HepG2 (cell line): ENCODE measurements around the gene GGT1. TPM values are rescaled to one million over a fixed set of nuclear protein-coding genes. Genes with fewer than 3 reads are reported as not detected.

Experiments used
- CCAR2 ChIP-seq: fragments of 200-400 bp; formaldehyde crosslinking; optimal IDR thresholded peaks from 2 replicates; pipeline ENCODE3; 2018; ENCODE audit warnings: low read depth, mild to moderate bottlenecking, low read length, moderate library complexity
- DPF2 ChIP-seq: sonication (generic); formaldehyde crosslinking; IDR thresholded peaks from 2 replicates; pipeline ENCODE4 v1.4.0; 2020; ENCODE audit warnings: mild to moderate bottlenecking, low read depth, missing genetic modification reagents, borderline replicate concordance
- GLI4 ChIP-seq: sonication (generic); formaldehyde crosslinking; IDR thresholded peaks from 2 replicates; pipeline ENCODE4 v1.5.1; 2020; ENCODE audit warnings: missing genetic modification reagents, mild to moderate bottlenecking, moderate library complexity, borderline replicate concordance
- HOXA9 ChIP-seq: sonication (generic); formaldehyde crosslinking; IDR thresholded peaks from 2 replicates; pipeline ENCODE4 v1.8.1; 2022; ENCODE audit warnings: missing genetic modification reagents, mild to moderate bottlenecking, moderate library complexity, borderline replicate concordance
- KAT2B ChIP-seq: fragments of 150-350 bp; IDR thresholded peaks from 2 replicates; pipeline ENCODE4 v1.6.1; 2014; ENCODE audit warnings: low read depth, low read length, borderline replicate concordance
- NPAS2 ChIP-seq: sonication (generic); formaldehyde crosslinking; IDR thresholded peaks from 2 replicates; pipeline ENCODE4 v1.8.0; 2022; ENCODE audit warnings: mild to moderate bottlenecking, missing genetic modification reagents, borderline replicate concordance
- RAD21 ChIP-seq: fragments of 450-650 bp; formaldehyde crosslinking; IDR thresholded peaks from 2 replicates; pipeline ENCODE4 v1.5.0; 2020; ENCODE audit warnings: mild to moderate bottlenecking
- ZBTB3 ChIP-seq: sonication (generic); formaldehyde crosslinking; IDR thresholded peaks from 2 replicates; pipeline ENCODE4 v1.4.0; 2020; ENCODE audit warnings: low read depth, mild to moderate bottlenecking, moderate library complexity, missing genetic modification reagents, borderline replicate concordance
- polyA plus RNA-seq, 8 experiments: library from polyadenylated mRNA; depleted of rRNA in 3 of 8; stranded (reverse) in 7 of 8; unstranded in 1 of 8; fragments of >200 nt; fragmentation: Illumina TruSeq in 4 of 8; extraction: Trizol in 4 of 8; gene quantifications; 2 replicates each; pipeline versions ENCODE4 v1.2.1 to v1.2.3, GENCODE V29; 2011 to 2016; ENCODE audit warnings: low read depth in 4 of 8, missing spikeins in 1 of 8, mixed read lengths in 1 of 8; ENCODE audit not compliant: insufficient read depth in 1 of 8
- total RNA-seq, 5 experiments: library from RNA; depleted of rRNA; stranded (reverse); fragments of >200 nt; fragmentation: Illumina TruSeq; extraction: Trizol; gene quantifications; 2 replicates each; pipeline ENCODE4 v1.2.3, GENCODE V29; 2016; ENCODE audit warnings: low read depth in 1 of 5
- TF ChIP-seq, protein P1 (sequence below): sonication (generic); formaldehyde crosslinking; IDR thresholded peaks from 2 replicates; pipeline ENCODE4 v1.5.0; 2020; ENCODE audit warnings: missing genetic modification reagents
- TF ChIP-seq, protein P2 (sequence below): sonication (generic); formaldehyde crosslinking; IDR thresholded peaks from 2 replicates; pipeline ENCODE4 v1.8.1; 2023; ENCODE audit warnings: mild to moderate bottlenecking, missing genetic modification reagents
- TF ChIP-seq, protein P3 (sequence below): sonication (generic); formaldehyde crosslinking; IDR thresholded peaks from 2 replicates; pipeline ENCODE4 v1.4.0; 2020; ENCODE audit warnings: missing genetic modification reagents
- TF ChIP-seq, protein P4 (sequence below): sonication (generic); formaldehyde crosslinking; IDR thresholded peaks from 2 replicates; pipeline ENCODE4 v1.4.0; 2020; ENCODE audit warnings: missing genetic modification reagents
- TF ChIP-seq, protein P5 (sequence below): sonication (generic); formaldehyde crosslinking; conservative IDR thresholded peaks from 2 replicates; pipeline ENCODE4 v1.8.0; 2022; ENCODE audit warnings: missing genetic modification reagents
- TF ChIP-seq, protein P6 (sequence below): IDR thresholded peaks from 2 replicates; pipeline ENCODE4 v1.6.1; 2012; ENCODE audit warnings: low read length, improper control_type of control experiment

Gene GGT1
- total and polyA plus RNA-seq, 2 of the 13 experiments (the other 11 are each of a cell fraction or from before 2014, with no cell fraction given) = 29.9 to 103 TPM

DNA sequence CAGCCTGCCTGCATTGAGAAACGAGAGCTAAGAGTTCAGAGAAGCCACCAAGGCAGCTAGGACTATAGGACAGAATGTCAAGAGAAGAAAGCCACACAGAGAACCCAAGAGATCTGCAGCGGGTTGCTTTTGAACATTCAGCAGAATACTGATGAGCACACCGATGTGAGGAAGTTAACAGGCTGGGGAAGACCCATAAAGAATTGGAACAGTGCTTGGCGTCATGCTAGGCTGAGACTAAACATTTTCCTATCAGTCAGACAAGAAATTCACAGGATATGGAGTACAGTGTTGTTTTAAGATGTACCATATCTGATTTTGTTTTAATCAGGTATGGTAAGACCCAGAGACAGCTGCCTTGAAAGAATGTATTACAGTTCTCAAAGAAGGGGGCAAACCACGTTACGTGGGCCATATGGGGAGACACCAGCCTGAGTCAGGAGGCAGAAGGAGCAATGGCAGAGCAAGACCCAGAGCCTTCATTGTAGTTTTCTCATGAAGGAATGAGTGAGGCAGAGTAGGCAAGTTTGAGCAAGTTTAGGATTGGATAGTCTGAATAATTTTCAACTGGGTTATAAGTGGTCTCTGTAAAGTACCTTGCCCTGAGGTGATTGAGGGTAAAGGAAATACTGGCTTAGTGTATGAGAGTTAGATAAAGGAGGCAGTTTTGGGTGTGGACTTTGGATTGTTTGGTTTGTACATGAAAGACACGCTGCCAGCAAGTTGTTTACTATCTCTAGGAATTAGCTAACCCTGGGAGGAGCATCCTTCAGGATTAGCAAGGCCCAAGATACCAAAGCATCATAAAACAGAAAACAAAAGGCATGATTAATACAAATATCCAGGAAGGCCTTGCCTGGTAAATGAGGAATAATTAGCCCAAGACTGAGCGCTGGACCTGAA lies 24.4 kb upstream of the GGT1 start (continued):
- TF ChIP-seq, protein P1, sequence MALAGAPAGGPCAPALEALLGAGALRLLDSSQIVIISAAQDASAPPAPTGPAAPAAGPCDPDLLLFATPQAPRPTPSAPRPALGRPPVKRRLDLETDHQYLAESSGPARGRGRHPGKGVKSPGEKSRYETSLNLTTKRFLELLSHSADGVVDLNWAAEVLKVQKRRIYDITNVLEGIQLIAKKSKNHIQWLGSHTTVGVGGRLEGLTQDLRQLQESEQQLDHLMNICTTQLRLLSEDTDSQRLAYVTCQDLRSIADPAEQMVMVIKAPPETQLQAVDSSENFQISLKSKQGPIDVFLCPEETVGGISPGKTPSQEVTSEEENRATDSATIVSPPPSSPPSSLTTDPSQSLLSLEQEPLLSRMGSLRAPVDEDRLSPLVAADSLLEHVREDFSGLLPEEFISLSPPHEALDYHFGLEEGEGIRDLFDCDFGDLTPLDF (CRISPR knock-in tag) = no peak
- TF ChIP-seq NPAS2 (CRISPR knock-in tag) = no peak
- TF ChIP-seq, protein P2, sequence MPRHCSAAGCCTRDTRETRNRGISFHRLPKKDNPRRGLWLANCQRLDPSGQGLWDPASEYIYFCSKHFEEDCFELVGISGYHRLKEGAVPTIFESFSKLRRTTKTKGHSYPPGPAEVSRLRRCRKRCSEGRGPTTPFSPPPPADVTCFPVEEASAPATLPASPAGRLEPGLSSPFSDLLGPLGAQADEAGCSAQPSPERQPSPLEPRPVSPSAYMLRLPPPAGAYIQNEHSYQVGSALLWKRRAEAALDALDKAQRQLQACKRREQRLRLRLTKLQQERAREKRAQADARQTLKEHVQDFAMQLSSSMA (CRISPR knock-in tag) = no peak
- TF ChIP-seq CCAR2 = no peak
- TF ChIP-seq DPF2 = peak; percentile 90
- TF ChIP-seq, protein P3, sequence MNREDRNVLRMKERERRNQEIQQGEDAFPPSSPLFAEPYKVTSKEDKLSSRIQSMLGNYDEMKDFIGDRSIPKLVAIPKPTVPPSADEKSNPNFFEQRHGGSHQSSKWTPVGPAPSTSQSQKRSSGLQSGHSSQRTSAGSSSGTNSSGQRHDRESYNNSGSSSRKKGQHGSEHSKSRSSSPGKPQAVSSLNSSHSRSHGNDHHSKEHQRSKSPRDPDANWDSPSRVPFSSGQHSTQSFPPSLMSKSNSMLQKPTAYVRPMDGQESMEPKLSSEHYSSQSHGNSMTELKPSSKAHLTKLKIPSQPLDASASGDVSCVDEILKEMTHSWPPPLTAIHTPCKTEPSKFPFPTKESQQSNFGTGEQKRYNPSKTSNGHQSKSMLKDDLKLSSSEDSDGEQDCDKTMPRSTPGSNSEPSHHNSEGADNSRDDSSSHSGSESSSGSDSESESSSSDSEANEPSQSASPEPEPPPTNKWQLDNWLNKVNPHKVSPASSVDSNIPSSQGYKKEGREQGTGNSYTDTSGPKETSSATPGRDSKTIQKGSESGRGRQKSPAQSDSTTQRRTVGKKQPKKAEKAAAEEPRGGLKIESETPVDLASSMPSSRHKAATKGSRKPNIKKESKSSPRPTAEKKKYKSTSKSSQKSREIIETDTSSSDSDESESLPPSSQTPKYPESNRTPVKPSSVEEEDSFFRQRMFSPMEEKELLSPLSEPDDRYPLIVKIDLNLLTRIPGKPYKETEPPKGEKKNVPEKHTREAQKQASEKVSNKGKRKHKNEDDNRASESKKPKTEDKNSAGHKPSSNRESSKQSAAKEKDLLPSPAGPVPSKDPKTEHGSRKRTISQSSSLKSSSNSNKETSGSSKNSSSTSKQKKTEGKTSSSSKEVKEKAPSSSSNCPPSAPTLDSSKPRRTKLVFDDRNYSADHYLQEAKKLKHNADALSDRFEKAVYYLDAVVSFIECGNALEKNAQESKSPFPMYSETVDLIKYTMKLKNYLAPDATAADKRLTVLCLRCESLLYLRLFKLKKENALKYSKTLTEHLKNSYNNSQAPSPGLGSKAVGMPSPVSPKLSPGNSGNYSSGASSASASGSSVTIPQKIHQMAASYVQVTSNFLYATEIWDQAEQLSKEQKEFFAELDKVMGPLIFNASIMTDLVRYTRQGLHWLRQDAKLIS = no peak; the same call in 1 of the 2 replicates
- no peak for TF ChIP-seq GLI4 (CRISPR knock-in tag)
- TF ChIP-seq ZBTB3 = no peak
- TF ChIP-seq RAD21 (CRISPR knock-in tag) = no peak; the same call in 1 of the 2 replicates
- TF ChIP-seq, protein P4, sequence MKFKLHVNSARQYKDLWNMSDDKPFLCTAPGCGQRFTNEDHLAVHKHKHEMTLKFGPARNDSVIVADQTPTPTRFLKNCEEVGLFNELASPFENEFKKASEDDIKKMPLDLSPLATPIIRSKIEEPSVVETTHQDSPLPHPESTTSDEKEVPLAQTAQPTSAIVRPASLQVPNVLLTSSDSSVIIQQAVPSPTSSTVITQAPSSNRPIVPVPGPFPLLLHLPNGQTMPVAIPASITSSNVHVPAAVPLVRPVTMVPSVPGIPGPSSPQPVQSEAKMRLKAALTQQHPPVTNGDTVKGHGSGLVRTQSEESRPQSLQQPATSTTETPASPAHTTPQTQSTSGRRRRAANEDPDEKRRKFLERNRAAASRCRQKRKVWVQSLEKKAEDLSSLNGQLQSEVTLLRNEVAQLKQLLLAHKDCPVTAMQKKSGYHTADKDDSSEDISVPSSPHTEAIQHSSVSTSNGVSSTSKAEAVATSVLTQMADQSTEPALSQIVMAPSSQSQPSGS (CRISPR knock-in tag) = peak; percentile 63; the same call in 1 of the 2 replicates
- TF ChIP-seq HOXA9 (CRISPR knock-in tag) = no peak
- TF ChIP-seq, protein P5, sequence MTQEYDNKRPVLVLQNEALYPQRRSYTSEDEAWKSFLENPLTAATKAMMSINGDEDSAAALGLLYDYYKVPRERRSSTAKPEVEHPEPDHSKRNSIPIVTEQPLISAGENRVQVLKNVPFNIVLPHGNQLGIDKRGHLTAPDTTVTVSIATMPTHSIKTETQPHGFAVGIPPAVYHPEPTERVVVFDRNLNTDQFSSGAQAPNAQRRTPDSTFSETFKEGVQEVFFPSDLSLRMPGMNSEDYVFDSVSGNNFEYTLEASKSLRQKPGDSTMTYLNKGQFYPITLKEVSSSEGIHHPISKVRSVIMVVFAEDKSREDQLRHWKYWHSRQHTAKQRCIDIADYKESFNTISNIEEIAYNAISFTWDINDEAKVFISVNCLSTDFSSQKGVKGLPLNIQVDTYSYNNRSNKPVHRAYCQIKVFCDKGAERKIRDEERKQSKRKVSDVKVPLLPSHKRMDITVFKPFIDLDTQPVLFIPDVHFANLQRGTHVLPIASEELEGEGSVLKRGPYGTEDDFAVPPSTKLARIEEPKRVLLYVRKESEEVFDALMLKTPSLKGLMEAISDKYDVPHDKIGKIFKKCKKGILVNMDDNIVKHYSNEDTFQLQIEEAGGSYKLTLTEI (CRISPR knock-in tag) = no peak
- TF ChIP-seq, protein P6, sequence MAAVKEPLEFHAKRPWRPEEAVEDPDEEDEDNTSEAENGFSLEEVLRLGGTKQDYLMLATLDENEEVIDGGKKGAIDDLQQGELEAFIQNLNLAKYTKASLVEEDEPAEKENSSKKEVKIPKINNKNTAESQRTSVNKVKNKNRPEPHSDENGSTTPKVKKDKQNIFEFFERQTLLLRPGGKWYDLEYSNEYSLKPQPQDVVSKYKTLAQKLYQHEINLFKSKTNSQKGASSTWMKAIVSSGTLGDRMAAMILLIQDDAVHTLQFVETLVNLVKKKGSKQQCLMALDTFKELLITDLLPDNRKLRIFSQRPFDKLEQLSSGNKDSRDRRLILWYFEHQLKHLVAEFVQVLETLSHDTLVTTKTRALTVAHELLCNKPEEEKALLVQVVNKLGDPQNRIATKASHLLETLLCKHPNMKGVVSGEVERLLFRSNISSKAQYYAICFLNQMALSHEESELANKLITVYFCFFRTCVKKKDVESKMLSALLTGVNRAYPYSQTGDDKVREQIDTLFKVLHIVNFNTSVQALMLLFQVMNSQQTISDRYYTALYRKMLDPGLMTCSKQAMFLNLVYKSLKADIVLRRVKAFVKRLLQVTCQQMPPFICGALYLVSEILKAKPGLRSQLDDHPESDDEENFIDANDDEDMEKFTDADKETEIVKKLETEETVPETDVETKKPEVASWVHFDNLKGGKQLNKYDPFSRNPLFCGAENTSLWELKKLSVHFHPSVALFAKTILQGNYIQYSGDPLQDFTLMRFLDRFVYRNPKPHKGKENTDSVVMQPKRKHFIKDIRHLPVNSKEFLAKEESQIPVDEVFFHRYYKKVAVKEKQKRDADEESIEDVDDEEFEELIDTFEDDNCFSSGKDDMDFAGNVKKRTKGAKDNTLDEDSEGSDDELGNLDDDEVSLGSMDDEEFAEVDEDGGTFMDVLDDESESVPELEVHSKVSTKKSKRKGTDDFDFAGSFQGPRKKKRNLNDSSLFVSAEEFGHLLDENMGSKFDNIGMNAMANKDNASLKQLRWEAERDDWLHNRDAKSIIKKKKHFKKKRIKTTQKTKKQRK = no peak
- no peak for TF ChIP-seq KAT2B
